H1 (cell line): Measurements from ENCODE around the gene C1orf52. TPM values are rescaled to one million over a fixed set of nuclear protein-coding genes. Genes with fewer than 3 reads are reported as not detected.

Source experiments
- CEBPB ChIP-seq: IDR thresholded peaks from 2 replicates; pipeline ENCODE4 v1.6.1; 2012; ENCODE audit warnings: low read depth, low read length
- CHD7 ChIP-seq: fragments of 300-600 bp; sonication (generic); IDR thresholded peaks from 2 replicates; pipeline ENCODE4 v1.7.1; 2012; ENCODE audit warnings: low read length, moderate library complexity, mild to moderate bottlenecking, inconsistent platforms; ENCODE audit not compliant: insufficient replicate concordance
- GABPA ChIP-seq: IDR thresholded peaks from 2 replicates; pipeline ENCODE4 v1.6.1; 2011; ENCODE audit warnings: mild to moderate bottlenecking, low read length, moderate library complexity, borderline replicate concordance; ENCODE audit not compliant: insufficient read depth
- HDAC6 ChIP-seq: IDR thresholded peaks from one replicate; pipeline ENCODE4 v1.7.1; 2012; ENCODE audit warnings: low read depth, mild to moderate bottlenecking, inconsistent platforms, low read length, moderate library complexity
- JUN ChIP-seq: IDR thresholded peaks from 2 replicates; pipeline ENCODE4 v1.6.1; 2011; ENCODE audit warnings: low read depth, mild to moderate bottlenecking, improper control_type of control experiment, low read length
- POLR2AphosphoS5 ChIP-seq: IDR thresholded peaks from 2 replicates; pipeline ENCODE4 v1.6.1; 2011; ENCODE audit warnings: low read depth, low read length
- SIRT6 ChIP-seq: IDR thresholded peaks from one replicate; pipeline ENCODE4 v1.7.1; 2012; ENCODE audit warnings: low read length, inconsistent platforms
- SP2 ChIP-seq: IDR thresholded peaks from 2 replicates; pipeline ENCODE4 v1.6.1; 2012; ENCODE audit warnings: mild to moderate bottlenecking, low read length, inconsistent platforms
- TBP ChIP-seq: IDR thresholded peaks from 2 replicates; pipeline ENCODE4 v1.6.1; 2011; ENCODE audit warnings: low read depth, low read length, improper control_type of control experiment
- TCF12 ChIP-seq: IDR thresholded peaks from 2 replicates; pipeline ENCODE4 v1.6.1; 2011; ENCODE audit warnings: low read depth, mild to moderate bottlenecking, low read length
- YY1 ChIP-seq: IDR thresholded peaks from 2 replicates; pipeline ENCODE4 v1.6.1; 2011; ENCODE audit warnings: low read depth, mild to moderate bottlenecking, low read length
- polyA plus RNA-seq, 7 experiments: library from polyadenylated mRNA; depleted of rRNA in 3 of 7; stranded (reverse) in 5 of 7; unstranded in 2 of 7; fragments of >200 nt in 5 of 7; fragments of 200-250 nt in 2 of 7; gene quantifications; 1 replicate in 5 of 7; 2 replicates in 1 of 7; 4 replicates in 1 of 7; pipeline versions ENCODE4 v1.2.1 to v1.2.3, GENCODE V29; 2011 to 2013; ENCODE audit warnings: missing spikeins in 2 of 7, mixed read lengths in 2 of 7
- total RNA-seq: library from RNA; stranded (reverse); fragmentation: NEBNext Ultra II Directional; extraction: Animal tissue kit (Norgen Biotek cat#: 25700); gene quantifications from 2 replicates; pipeline ENCODE4 v1.2.1, GENCODE V29; 2021

Gene C1orf52
- total and polyA plus RNA-seq, 2 of the 8 experiments (the other 6 are each of a cell fraction or from before 2014, with no cell fraction given), result 29.2 to 39.1 TPM

- TF ChIP-seq CHD7, result no peak
- TF ChIP-seq SP2, result no peak
- TF ChIP-seq SIRT6, result no peak
- TF ChIP-seq POLR2AphosphoS5, result no peak
- TF ChIP-seq GABPA, result no peak
- TF ChIP-seq HDAC6, result no peak
- TF ChIP-seq CEBPB, result no peak
- TF ChIP-seq YY1, result no peak
- no peak for TF ChIP-seq TBP
- TF ChIP-seq TCF12, result no peak
- no peak for TF ChIP-seq JUN
Measured at GRCh38 chr1:85262985-85263384, 3.5 kb upstream of the C1orf52 start (continued).
